Uterus (tissue), 4 donors: ENCODE results near the gene RIMS1. TPM values are rescaled to one million over a fixed set of nuclear protein-coding genes. Genes with fewer than 3 reads are reported as not detected.

Experiments used
- DNase-seq, 2 donors: peaks; one replicate each; pipeline ENCODE4 v3.0.0-alpha.2; 2019 to 2020
- H3K27ac ChIP-seq, 2 donors: fragments of 200-600 bp; sonication (generic); 1 replicate in 1 of 2; 2 replicates in 1 of 2; pipeline ENCODE4 v1.5.1; 2016 to 2018
- H3K27me3 ChIP-seq, 2 donors: fragments of 200-600 bp; sonication (generic); one replicate each; pipeline ENCODE4 v1.5.1; 2018 to 2019; ENCODE audit warnings: control low read depth in 1 of 2
- H3K36me3 ChIP-seq, 2 donors: fragments of 200-600 bp; sonication (generic); one replicate each; pipeline ENCODE4 v1.5.1; 2019; ENCODE audit warnings: control low read depth in 1 of 2
- H3K4me1 ChIP-seq, 2 donors: fragments of 200-600 bp; sonication (generic); one replicate each; pipeline ENCODE4 v1.5.1; 2018 to 2019; ENCODE audit warnings: control low read depth in 1 of 2
- H3K4me3 ChIP-seq, 2 donors: fragments of 200-600 bp; sonication (generic); 1 replicate in 1 of 2; 2 replicates in 1 of 2; pipeline ENCODE4 v1.5.1; 2018 to 2019; ENCODE audit warnings: mild to moderate bottlenecking in 1 of 2
- H3K9me3 ChIP-seq, 2 donors: fragments of 200-600 bp; sonication (generic); one replicate each; pipeline ENCODE4 v1.5.1; 2019; ENCODE audit warnings: control low read depth in 1 of 2
- CTCF ChIP-seq, 4 experiments: fragments of 200-600 bp in 2 of 4; fragments of 450-650 bp in 2 of 4; sonication (generic) in 2 of 4; IDR thresholded peaks; one replicate each; pipeline ENCODE4 v1.5.1; 2016 to 2019; ENCODE audit warnings: antibody characterized with exemption in 4 of 4, mild to moderate bottlenecking in 2 of 4, moderate library complexity in 1 of 4
- POLR2A ChIP-seq, 2 donors: fragments of 450-650 bp; IDR thresholded peaks; one replicate each; pipeline ENCODE4 v1.6.1; 2016; ENCODE audit warnings: antibody characterized with exemption in 2 of 2, mild to moderate bottlenecking in 1 of 2, moderate library complexity in 1 of 2
- intact Hi-C: fragments of 100-400 bp; cut with DNase I; formaldehyde crosslinking; loops from one replicate; pipeline ENCODE4 v1.15.1; 2023; ENCODE audit warnings: low total_unique reads
- total RNA-seq, 4 donors: library from RNA; depleted of rRNA in 3 of 4; stranded (reverse); fragments of >200 nt in 3 of 4; gene quantifications; one replicate each; pipeline versions ENCODE4 v1.1.0 to v1.2.4, GENCODE V29; 2014 to 2023
- donor health status: DM: yes; HTN: yes; CAD: no.

The RIMS1 gene
- total RNA-seq, 4 donors from 2014 or later, result 0.88 to 24.9 TPM; not detected in 2

- intact Hi-C loops, result no loop called here
- no peaks in the 10 kb centered on the region for H3K4me1 ChIP-seq
- no peaks in the 10 kb centered on the region for H3K27me3 ChIP-seq
- no peak overlapping the region for H3K27ac ChIP-seq
- H3K4me3 ChIP-seq, result no peak overlapping the region
- H3K9me3 ChIP-seq, result no peaks in the 10 kb centered on the region
- no peak for TF ChIP-seq CTCF (IDR thresholded peaks at IDR 0.05)
- TF ChIP-seq POLR2A (IDR thresholded peaks at IDR 0.05), result no peak
- no peak for DNase-seq
- H3K36me3 ChIP-seq, result no peaks in the 10 kb centered on the region
Measured at GRCh38 chr6:72238021-72238420, 351.7 kb downstream of the RIMS1 start.

- H3K27ac ChIP-seq, result no peak overlapping the region
- H3K36me3 ChIP-seq, result no peaks in the 10 kb centered on the region
- intact Hi-C loops, result no loop called here
- H3K4me1 ChIP-seq, result no peaks in the 10 kb centered on the region
- H3K4me3 ChIP-seq, result no peak overlapping the region
- no peaks in the 10 kb centered on the region for H3K27me3 ChIP-seq
- no peak for DNase-seq
- TF ChIP-seq POLR2A (IDR thresholded peaks at IDR 0.05), result no peak
- no peak for TF ChIP-seq CTCF (IDR thresholded peaks at IDR 0.05)
- H3K9me3 ChIP-seq, result no peaks in the 10 kb centered on the region
Measured at GRCh38 chr6:72238900-72239299, 352.6 kb downstream of the RIMS1 start.

- Histone ChIP-seq H3K9me3 (no peaks in the 10 kb centered on the region), H3K36me3 (no peaks in the 10 kb centered on the region), H3K27me3 (no peaks in the 10 kb centered on the region), H3K4me1 (no peaks in the 10 kb centered on the region), H3K27ac (no peak overlapping the region), H3K4me3 (no peak overlapping the region)
- DNase-seq, result no peak
- no peak for TF ChIP-seq POLR2A (IDR thresholded peaks at IDR 0.05)
- TF ChIP-seq CTCF (IDR thresholded peaks at IDR 0.05), result no peak
- intact Hi-C loops, result no loop called here
Measured at GRCh38 chr6:72245565-72245964, 359.2 kb downstream of the RIMS1 start.

- Histone ChIP-seq H3K4me3 (no peak overlapping the region), H3K27ac (no peak overlapping the region), H3K36me3 (no peaks in the 10 kb centered on the region), H3K9me3 (no peaks in the 10 kb centered on the region), H3K4me1 (no peaks in the 10 kb centered on the region), H3K27me3 (no peaks in the 10 kb centered on the region)
- intact Hi-C loops, result no loop called here
- DNase-seq, result no peak
- TF ChIP-seq CTCF (IDR thresholded peaks at IDR 0.05), result no peak
- TF ChIP-seq POLR2A (IDR thresholded peaks at IDR 0.05), result no peak
Measured at GRCh38 chr6:72246926-72247325, 360.6 kb downstream of the RIMS1 start.

- no peak overlapping the region for H3K27ac ChIP-seq
- H3K4me3 ChIP-seq, result no peak overlapping the region
- H3K4me1 ChIP-seq, result no peaks in the 10 kb centered on the region
- TF ChIP-seq POLR2A (IDR thresholded peaks at IDR 0.05) (no peak), CTCF (IDR thresholded peaks at IDR 0.05) (no peak)
- no peak for DNase-seq
- H3K27me3 ChIP-seq, result no peaks in the 10 kb centered on the region
- H3K36me3 ChIP-seq, result no peaks in the 10 kb centered on the region
- intact Hi-C loops, result no loop called here
- no peaks in the 10 kb centered on the region for H3K9me3 ChIP-seq
Measured at GRCh38 chr6:72248621-72249020, 362.3 kb downstream of the RIMS1 start.
